ENCODE measurements around the gene MAMLD1.
A peak's percentile ranks its signal among the peaks of the same experiment; 100 is the strongest.

The MAMLD1 gene

DNA sequence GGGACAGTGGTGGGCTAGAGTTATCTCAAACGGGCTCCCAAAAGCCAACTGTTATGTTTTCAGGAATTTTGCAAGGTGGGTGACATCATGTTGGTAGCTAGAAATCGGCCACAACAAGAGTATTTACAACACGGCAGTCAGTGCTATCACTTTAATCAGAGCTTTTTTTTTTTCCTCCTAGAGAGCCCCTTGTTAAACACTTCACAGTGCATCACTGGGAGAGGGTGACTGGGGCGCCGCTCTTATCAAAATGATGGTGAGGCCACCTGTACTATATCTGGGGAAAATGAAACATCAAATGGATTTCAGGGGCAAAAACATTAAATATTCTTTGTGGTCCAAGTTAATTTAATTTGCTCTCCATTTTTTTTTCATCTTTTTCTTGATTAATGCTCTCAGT lies 44.9 kb downstream of the MAMLD1 start:
- DNase-seq: no peak

DNA sequence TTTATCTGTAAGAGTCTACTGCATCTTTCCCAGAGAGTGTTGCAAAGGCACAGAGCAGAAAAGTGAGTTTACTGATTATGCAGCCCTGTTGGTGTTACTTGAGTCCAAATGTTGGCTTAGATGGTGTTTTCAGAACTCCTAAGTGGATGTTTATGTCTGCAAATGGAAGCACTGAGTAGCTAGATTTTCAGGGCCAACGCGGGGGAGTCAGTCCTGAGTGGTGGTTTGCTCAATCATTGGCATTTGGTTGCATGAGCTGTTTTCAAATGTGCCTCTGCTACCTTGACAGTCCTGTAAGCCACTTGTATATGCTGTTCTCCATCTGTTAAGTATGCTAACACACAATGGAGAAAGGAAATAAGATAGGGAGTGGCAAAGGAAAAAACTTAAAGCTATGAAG lies 45.4 kb downstream of the MAMLD1 start:
- no peak for DNase-seq

DNA sequence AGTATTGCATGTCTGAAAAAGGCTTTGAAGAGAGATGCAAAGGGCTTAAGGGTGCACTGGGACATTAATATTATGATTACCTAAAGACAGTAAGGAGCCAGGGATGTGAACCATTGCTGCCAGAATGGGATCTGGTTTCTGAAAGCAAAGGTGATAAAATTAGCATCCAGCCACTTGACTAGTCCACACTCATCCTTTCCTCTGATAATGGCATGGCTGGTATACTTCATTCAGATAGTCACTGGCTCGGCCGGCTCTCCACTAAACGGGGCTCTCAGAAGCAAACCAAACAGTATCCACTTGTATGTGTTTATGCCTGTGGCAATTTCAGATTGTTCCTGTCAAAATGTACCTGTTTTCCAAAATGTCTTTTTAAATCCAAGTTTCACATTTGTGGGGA lies 46.4 kb downstream of the MAMLD1 start:
- DNase-seq: no peak

DNA sequence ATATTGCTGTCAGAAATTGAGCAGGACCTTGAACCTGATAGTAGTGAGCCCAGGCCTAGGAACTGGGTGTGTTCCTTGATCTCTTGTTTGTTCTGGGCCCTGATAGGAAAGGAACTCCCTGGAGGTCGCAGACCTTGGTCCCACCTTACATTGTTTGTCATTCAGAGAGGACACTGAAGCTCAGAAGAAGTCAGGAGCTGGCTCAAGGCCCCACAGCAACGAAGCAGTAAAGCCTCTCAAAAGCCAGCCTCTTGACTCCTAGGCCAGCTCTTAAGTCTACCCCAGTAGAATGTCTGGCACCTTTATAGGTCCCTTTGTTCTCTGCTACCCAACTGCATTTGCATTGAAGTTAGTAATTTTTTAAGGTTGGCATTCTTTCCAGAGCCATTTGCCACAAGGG lies 46.8 kb downstream of the MAMLD1 start:
- no peak for DNase-seq

DNA sequence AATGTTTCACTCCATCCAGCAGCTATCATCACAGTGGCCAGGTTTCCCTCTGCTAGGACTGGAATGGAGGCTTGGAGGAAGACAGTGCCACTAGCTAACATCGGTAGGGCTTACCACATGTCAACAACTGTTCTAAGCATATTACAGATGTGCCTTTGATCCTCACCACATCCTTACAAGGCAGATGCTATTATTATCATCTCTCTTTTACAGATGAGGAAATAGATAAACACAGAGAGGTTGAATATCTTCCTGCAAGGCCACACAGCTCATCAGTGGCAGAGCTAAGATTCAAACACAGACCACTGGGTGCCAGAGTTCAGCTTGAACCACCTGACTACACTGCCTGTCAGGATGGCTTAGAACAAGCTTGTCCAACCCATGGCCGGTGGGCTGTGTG lies 47.4 kb downstream of the MAMLD1 start:
- no peak for DNase-seq

DNA sequence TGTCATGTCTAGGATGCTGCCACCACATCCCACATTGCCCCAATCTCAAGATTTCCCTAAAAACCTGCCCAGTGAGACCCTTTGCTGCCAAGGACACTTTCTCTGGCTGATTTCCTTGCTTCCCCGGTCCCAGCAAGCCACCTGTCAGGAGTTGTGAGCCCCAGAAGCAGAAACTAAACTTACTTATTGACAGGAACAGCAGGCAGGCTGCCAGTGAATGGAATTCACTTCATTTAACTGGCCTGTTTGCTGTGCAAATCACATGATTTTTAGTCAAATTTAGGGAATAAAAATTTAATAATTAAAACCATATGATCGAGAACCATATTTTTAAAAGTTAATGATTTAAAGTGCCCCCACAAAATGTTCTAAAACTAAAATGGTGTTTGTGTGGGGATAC lies 48.5 kb downstream of the MAMLD1 start:
- no peak for DNase-seq

- no peak for DNase-seq
Measured at GRCh38 chrX:150414228-150414627, 51.1 kb downstream of the MAMLD1 start.

GRCh38 chrX:150416469-150416868 lies 53.4 kb downstream of the MAMLD1 start:
- DNase-seq: no peak

DNA sequence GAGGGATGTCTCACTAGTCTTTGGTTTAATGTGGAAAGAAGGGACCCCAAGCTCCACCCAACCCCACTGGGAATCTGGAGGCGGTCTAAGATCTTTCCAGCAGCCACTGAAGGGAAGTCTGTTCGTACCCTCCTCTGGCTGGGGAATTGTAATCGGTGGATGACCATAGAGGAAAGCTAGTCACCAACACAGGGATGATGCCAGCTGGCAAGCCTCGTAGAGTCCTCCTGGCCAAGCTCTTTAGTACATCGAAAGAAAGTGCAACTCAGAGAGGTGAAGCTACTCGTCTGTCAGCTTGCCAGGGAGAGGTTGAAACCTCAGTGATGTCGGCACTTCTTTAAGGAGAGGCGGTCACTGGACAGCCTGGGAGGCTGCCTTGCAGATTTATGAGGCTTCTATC lies 58.7 kb downstream of the MAMLD1 start:
- no peak for DNase-seq

GRCh38 chrX:150429594-150429993 lies 66.5 kb downstream of the MAMLD1 start:
- no peak for DNase-seq

- DNase-seq: no peak
Measured at GRCh38 chrX:150436195-150436594, 73.1 kb downstream of the MAMLD1 start.

DNA sequence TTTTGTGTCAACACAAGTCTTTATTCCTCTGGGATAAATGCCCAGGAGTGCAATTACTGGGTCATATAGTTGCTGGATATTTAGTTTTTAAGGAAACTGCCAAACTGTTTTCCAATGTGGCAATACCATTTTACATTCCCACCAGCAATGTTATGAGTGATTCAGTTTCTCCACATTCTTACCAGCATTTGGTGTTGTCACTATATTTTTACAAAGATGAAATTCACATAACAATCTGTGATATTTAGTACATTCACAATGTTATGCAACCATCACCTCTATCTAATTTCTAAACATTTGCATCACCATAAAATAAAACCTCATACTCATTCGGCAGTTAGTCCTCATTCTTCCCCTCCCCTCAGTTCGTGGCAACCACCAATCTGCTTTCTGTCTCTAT lies 75.0 kb downstream of the MAMLD1 start:
- no peak for DNase-seq

GRCh38 chrX:150446151-150446550 lies 83.0 kb downstream of the MAMLD1 start:
- DNase-seq: peak; percentile 9

DNA sequence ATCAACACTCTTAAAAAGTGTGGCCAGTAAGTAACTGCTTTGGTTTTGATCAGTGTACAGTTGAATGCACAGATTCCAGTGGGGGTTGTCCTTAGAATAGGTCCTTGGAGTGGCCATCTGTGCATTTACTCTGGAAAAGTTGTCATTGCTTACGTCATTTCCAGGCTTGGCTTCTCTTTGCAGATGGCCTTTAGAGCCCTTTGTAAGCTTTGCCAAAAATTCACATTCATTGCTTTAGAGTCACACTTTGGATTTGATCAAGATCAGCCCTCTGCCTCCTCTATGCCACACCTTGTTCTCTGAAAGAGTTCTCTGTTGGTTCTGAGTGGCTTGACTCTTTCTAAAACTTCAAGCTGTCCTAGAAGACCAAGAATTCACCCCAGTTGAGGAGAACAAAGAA lies 83.9 kb downstream of the MAMLD1 start:
- peak; percentile 44 for DNase-seq

GRCh38 chrX:150449313-150449712 lies 86.2 kb downstream of the MAMLD1 start:
- DNase-seq: no peak

DNA sequence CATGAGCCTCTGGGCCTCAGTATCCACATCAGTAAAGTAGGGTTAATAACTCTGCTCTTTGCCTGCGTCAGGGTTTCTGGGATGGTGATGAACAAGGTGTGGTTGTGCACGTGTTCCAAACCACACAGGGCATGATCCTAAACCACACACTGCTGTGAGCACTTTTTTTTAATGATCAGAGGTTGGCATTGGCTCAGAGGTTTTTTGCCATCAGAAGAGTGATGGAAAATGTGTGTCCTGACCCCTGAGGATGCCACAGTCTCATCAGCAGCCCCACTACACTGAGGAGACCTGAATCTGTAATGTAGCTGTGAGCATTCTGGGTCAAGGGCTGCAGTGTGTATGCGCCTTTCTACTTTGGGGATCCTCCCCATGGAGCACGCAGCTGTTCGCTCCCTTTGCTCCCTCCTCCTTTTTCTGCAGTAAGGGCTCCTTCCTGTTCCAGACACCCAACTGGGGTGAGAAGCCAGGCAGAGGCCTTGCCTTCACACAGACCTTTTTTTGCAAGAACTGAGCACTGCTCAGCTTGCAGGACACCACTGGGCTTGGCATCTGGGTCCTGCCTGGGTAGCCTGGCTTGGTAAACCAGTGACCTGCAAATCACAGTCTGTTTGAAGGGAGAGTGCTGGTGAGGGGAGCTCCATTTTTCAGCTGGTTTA lies 87.5 kb downstream of the MAMLD1 start:
- no peak for DNase-seq

- DNase-seq: no peak
Measured at GRCh38 chrX:150451953-150452352, 88.8 kb downstream of the MAMLD1 start.

- DNase-seq: no peak
Measured at GRCh38 chrX:150454083-150454482, 91.0 kb downstream of the MAMLD1 start.

GRCh38 chrX:150454508-150455214 lies 91.5 kb downstream of the MAMLD1 start:
- DNase-seq: no peak

DNA sequence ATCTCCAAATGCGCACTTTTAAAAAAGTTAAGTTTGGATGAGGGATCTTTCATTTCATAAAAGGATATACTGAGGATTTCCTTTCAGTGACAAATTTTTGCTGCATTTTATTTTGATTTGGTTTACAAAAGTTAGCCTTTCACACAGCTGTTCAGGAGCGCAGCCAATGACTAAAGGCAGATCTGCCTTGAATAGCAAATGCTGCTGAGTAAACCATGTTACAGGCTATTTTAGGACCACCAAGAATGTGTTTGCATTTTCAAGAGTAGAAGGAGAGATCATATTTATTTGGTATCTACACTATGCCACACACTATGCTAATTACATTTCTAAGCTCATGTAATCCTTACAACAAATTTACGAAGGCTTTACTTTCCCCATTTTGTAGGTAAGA lies 92.1 kb downstream of the MAMLD1 start:
- no peak for DNase-seq

DNA sequence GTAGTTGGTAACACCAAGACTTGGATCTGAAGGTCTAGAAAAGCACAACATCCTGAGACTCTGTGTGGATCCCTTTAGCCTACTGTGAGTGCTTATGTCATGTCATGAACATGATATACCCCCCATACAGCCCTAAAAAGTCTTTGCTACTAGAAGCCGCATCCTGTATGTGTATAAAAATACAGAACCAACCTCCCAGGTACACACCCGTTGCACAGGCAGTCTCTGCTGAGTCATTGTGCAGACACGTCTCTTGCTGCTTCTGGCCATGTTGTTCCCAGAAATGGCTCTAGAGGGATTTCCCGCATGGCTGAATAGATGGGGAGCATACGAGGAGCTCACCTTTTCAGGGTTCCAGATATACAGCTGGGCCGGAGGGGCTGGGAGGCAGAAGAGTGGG lies 93.3 kb downstream of the MAMLD1 start:
- no peak for DNase-seq

DNA sequence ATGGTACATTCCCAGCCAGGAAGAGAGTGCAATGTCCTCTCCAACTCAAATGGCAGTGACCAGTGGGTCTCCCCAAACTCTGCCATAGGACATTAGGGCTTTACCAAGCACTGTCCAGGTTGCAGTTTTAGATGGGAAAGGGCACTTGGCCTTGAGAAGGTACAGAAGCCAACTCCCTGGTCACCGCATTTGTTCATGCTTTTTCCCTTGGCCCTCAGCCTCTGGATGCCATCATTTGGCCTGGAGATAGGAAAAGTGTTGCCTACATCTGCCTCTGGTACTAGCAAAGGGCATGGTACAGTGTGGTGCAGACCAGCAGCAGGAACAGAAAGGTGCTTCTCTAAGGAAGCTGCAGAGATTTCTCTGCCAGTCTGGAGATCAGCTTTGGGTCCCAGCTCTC lies 93.8 kb downstream of the MAMLD1 start:
- DNase-seq: no peak

DNA sequence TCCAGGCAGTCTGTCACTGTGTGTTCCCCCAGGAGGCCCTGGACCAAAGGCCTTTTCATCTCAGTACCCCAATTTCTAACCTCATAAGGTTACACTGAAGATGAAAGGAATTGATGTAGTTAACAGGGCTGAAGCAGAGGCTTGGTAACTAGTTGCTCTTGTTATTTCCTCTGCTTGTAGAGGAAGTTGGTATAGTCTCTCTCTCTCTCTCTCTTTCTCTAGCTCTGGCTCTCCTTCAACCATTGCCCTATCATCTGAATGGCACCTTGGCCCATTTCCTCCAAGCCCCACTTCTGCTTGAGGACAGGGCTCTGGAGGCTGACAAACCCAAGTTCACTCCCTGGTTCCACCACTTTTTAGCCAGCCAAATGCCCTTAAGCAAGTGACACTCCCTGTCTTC lies 96.1 kb downstream of the MAMLD1 start:
- no peak for DNase-seq

GRCh38 chrX:150460063-150460462 lies 96.9 kb downstream of the MAMLD1 start:
- DNase-seq: no peak

DNA sequence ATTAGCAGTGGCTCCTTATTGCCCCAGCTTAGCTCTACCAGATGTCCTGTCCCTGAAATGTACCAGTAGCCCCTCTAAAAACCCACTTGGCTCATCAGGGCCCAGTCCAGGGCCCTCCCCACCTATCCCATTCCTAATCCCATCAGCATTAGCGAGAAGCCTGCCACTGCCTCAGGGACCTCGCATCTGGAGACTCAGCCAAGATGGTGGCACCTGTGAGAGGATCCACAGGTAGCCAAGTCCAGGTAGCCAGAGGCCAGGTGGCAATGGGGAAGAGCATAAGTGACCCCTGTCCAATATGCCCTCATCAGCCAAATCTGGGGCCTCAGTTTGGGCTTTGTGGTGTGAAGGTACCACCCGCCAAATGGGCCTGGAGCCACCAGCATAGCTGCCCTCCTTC lies 97.7 kb downstream of the MAMLD1 start:
- DNase-seq: no peak

Measured in NCI-H524 treated with DMSO at 0.1 percent for 48 hours (cell line).